ENCODE measurements around the gene DERA.
A peak's percentile ranks its signal among the peaks of the same experiment; 100 is the strongest.

The DERA gene

DNA sequence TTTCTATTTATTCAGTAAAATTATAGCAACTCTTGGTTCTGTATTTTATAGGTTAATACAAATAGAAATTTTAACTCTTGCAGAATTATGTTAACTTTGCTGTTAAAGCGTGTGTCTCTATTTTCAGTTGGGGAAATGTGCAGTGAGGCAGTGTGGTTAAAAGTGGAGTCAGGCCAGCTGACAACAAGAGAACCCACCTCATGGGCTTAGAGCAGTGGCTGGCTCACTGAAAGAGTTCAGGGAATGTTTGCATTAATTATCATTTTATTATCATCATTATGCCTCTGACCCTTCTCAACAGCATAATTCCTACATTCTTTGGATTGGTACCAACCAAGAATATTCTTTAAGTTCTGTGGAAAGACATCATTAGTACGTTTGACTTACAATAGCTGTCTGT is 163.8 kb downstream of the DERA start:
- no peak for DNase-seq (ENCODE audit: low read depth, low spot score)

- DNase-seq (ENCODE audit: low read depth, low spot score) = no peak
Observed at GRCh38 chr12:16075887-16076286, 164.8 kb downstream of the DERA start.

GRCh38 chr12:16076557-16076956 is 165.4 kb downstream of the DERA start:
- peak; percentile 23 for DNase-seq (ENCODE audit: low read depth, low spot score)

GRCh38 chr12:16076970-16077522 is 165.9 kb downstream of the DERA start:
- DNase-seq (ENCODE audit: low read depth, low spot score) = no peak

GRCh38 chr12:16086462-16086861 is 175.3 kb downstream of the DERA start:
- no peak for DNase-seq (ENCODE audit: low read depth, low spot score)

DNA sequence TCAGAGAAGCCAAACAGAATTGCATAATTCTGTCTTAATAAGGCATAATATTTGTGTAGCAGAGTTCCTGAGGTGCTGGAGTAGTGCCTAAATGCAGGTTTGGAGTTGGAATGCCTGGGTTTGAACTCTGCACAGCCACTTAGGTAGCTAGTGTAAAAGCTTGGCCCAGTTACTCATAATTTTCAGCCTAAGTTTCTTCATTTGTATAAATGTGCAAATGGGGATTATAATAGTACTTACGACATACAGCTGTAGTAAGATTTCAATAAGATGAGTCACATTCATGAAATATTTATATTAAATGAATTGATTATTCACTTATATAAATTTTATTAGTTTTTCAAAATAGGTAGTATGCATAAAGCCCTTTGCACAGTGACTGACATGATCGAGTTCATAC is 175.8 kb downstream of the DERA start:
- DNase-seq (ENCODE audit: low read depth, low spot score) = no peak

Data from iPS DF 19.7 (cell line).